Astrocyte of the spinal cord (primary cell): ENCODE results near the gene MARK2.

Experiments used
- DNase-seq: peaks from one replicate; pipeline ENCODE4 v3.0.0; 2011; ENCODE audit warnings: low read depth, low spot score
- H3K4me3 ChIP-seq: 2 replicates; pipeline ENCODE4 v1.5.1; 2011; ENCODE audit warnings: low read depth, mild to moderate bottlenecking, low read length, moderate library complexity
- in situ Hi-C: cut with HindIII; loops from 2 replicates; pipeline ENCODE4 v1.10.0; 2017; ENCODE audit warnings: low sequenced_read_pairs
- TF ChIP-seq, protein P1 (sequence below): IDR thresholded peaks from 2 replicates; pipeline ENCODE4 v1.5.1; 2012; ENCODE audit warnings: low read depth, mild to moderate bottlenecking, low read length, inconsistent platforms

MARK2 gene

DNA sequence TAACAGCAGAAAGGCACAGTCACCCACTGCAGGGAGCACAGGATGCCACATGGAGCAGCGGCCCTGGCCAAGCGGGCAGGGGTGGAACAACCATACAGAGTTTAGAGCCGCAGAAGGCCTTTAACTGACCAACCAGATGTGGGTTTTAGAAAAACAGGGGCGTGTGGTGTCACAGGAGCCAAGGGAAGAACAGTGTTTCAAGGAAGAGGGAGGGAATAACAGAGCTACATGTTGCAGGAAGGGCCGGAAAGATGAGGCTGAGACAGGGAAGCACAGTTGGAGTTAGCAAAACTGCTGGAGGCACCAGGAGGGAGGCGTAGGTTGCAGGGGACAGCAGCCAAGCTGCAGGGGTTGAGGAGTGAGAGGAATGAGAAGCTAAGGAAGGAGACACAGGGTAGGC, 92.1 kb downstream of the MARK2 start:
- in situ Hi-C loops = no loop called here
- H3K4me3 ChIP-seq = no peak overlapping the region
- TF ChIP-seq, protein P1, sequence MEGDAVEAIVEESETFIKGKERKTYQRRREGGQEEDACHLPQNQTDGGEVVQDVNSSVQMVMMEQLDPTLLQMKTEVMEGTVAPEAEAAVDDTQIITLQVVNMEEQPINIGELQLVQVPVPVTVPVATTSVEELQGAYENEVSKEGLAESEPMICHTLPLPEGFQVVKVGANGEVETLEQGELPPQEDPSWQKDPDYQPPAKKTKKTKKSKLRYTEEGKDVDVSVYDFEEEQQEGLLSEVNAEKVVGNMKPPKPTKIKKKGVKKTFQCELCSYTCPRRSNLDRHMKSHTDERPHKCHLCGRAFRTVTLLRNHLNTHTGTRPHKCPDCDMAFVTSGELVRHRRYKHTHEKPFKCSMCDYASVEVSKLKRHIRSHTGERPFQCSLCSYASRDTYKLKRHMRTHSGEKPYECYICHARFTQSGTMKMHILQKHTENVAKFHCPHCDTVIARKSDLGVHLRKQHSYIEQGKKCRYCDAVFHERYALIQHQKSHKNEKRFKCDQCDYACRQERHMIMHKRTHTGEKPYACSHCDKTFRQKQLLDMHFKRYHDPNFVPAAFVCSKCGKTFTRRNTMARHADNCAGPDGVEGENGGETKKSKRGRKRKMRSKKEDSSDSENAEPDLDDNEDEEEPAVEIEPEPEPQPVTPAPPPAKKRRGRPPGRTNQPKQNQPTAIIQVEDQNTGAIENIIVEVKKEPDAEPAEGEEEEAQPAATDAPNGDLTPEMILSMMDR = no peak
- DNase-seq = no peak

DNA sequence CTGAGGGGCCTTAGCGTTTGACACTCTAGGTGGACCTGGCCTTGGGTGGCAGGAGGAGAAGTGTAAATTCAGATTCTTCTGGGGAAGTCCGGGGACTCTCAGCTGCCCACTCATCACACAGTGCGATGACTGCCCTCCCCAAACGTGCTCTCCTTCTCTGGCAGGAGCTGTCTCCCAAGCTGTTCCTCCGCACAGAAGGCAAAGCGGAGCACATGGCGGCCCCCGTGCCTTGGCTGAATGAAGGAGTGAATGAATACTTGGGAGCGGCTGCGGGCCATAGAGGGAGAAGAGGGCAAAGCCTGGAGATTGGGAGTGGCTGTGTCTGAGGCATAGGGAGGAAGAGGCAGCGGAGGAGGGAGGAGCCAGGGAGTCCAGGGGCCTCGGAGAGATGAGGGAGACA, 93.0 kb downstream of the MARK2 start:
- no peak overlapping the region for H3K4me3 ChIP-seq
- DNase-seq = no peak
- in situ Hi-C loops = no loop called here
- TF ChIP-seq, protein P1 = no peak

DNA sequence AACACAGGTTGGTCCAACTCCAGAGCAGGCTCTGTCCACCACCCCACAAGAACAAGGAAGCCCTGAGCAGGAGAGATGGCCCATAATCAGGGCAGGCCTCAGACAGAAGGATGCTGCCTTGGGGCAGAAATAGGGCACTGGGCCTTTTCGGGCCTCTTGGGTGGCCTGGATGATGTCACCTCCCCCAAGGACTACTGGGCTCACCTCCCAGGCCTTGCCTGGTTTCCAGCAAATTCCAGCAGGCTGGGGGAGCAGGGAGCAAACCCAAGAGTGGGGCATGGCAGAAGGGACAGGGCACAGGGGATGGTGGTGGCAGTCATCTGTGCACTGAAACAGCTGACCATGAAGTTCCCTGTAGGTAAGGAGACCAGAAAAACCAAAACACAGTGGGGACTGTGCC, 94.5 kb downstream of the MARK2 start:
- H3K4me3 ChIP-seq = no peak overlapping the region
- in situ Hi-C loops = no loop called here
- no peak for DNase-seq
- TF ChIP-seq, protein P1 = no peak

DNA sequence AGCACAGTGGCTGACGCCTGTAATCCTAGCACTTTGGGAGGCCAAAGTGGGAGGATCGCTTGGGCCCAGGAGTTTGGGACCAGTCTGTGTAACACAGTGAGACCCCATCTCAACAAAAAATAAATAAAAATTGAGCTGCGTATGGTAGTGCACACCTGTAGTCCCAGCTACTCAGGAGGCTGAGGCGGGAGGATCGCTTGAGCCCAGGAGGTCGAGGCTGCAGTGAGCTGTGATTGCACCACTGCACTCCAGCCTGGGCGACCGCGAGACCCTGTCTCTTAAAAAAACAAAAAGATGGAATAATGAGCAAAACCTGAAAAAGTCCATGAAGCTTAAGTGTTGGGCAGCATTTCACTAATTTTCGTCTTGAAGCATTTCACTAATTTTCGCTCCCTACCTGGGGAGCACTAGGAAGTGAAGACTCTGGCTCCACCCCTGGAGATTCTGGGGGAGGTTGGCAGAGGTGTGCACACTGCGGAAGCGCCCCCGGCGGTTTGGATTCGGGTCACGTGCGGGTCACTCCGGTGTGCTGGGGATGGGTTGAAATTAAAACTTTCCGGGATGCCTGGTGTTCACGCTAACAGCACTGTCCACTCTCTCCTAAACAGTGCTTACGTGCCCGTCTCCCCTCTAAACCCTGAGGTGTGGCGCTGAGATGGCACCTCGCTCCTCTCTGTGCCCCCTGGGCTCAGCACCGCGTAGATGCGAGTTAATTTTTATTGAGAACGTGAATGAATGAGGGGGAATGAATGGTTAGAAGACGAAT, 99.0 kb downstream of the MARK2 start:
- H3K4me3 ChIP-seq = peak overlapping the region; percentile 41
- no peak for DNase-seq
- TF ChIP-seq, protein P1 = no peak
- in situ Hi-C loops = no loop called here

DNA sequence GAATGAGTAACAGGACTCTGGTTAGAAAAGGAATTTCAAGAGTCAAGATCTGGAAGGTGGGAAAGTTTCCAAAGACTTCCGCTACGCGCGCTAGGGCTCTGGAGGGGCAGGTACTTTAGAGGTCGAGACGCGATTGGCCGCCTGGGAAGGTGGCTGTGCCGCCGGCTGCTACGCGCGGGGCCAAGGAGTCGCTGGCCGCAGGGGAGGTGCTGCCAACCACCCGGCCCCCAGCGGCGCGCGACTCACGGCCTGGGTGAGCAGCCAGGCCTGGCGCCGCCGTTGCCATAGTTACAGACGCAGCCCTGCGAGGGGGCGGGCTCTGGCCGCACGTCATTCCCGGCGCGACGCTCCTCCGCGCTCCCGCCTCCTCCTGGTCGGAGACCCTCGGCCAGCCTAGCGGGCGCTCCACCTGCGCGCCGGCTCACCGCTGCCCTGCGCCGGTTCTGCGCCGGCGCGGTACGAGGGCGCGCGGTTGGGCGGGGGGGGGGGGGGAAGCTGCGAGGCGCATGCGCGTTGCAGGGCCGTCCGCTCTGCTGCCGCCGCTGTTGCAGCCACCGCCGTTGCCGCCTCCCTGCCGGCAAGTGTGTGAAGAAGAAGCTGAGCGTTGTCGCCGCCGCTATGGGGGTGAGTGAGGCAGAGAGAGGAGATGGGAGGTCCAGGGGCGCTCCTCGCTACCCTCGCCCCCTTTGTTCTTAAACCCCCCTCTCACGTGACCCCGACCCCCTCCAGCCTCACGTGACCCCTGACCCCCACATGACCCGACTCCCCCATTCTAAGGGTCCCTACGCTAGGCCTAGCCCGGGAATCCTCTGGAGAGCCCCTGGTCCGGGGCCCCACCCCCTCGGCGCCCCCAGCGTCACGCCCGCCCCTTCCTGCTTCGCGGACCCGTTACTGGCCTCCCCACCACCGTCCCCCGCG, 99.8 kb downstream of the MARK2 start, which contains the start of gene NAA40:
NAA40 (plus strand) TSS at position 524 of the 918 bp plus-strand sequence; CDS start at position 619, 95 bp downstream.
- DNase-seq = peak; percentile 96
- TF ChIP-seq, protein P1 = no peak
- in situ Hi-C loops = no loop called here
- peak within 1 kb of the TSS; percentile 78 for H3K4me3 ChIP-seq

DNA sequence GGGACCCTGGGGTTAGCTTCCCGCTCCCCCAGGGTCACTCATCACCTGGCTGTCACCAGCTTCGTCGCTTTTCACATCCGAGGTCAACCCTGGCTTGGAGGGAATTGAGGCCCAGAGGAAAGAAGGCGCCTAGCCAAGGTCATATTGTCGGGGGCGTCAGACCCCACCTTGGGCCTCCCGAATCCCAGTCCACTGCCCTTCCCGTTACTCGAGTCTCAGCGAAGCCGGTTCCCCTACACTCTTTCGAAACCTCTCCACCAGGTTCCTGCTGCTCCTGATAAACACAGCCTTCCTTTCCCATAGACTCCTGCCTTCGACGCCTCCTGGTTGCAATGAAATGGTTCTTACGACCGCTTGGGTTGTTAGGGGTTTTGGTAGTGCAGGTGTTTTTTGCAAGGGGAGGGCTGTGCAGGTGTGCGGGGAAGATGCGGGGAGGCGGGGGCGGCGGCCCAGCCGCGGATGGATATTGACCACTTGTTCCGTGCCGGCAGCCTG, 100.5 kb downstream of the MARK2 start:
- no peak for DNase-seq
- in situ Hi-C loops = no loop called here
- H3K4me3 ChIP-seq = peak overlapping the region; percentile 78
- TF ChIP-seq, protein P1 = no peak
